SK-N-SH treated with all-trans-retinoic acid at 6 μM for 48 hours (cell line): ENCODE measurements around the gene CDC42EP1.

Experiments used
- ATAC-seq: fragments of 200-7000 bp; cut with Tn5 transposase; 3 replicates; pipeline ENCODE4 v1.9.1; 2020; ENCODE audit warnings: mild to moderate bottlenecking, moderate library complexity
- ARNTL ChIP-seq: fragments of 450-650 bp; formaldehyde crosslinking; IDR thresholded peaks from 2 replicates; pipeline ENCODE4 v1.5.0; 2020; ENCODE audit warnings: low read depth, mild to moderate bottlenecking, moderate library complexity, borderline replicate concordance
- BACH2 ChIP-seq: fragments of 250-450 bp; sonication (Bioruptor Pico); IDR thresholded peaks from 2 replicates; pipeline ENCODE4 v1.9.0; 2021; ENCODE audit warnings: mild to moderate bottlenecking, borderline replicate concordance
- CREB5 ChIP-seq: fragments of 250-450 bp; sonication (Bioruptor Pico); IDR thresholded peaks from 2 replicates; pipeline ENCODE4 v1.5.1; 2020; ENCODE audit warnings: low read depth, mild to moderate bottlenecking, moderate library complexity
- CSDC2 ChIP-seq: fragments of 250-450 bp; sonication (Bioruptor Pico); IDR thresholded peaks from 2 replicates; pipeline ENCODE4 v1.5.0; 2020; ENCODE audit warnings: mild to moderate bottlenecking, moderate library complexity
- CSRNP3 ChIP-seq: fragments of 250-450 bp; sonication (Bioruptor Pico); IDR thresholded peaks from 2 replicates; pipeline ENCODE4 v1.5.1; 2021; ENCODE audit warnings: mild to moderate bottlenecking, moderate library complexity
- ESRRG ChIP-seq: fragments of 250-450 bp; sonication (Bioruptor Pico); IDR thresholded peaks from 2 replicates; pipeline ENCODE4 v1.6.1; 2021; ENCODE audit warnings: mild to moderate bottlenecking
- GLIS3 ChIP-seq: fragments of 250-450 bp; sonication (Bioruptor Pico); IDR thresholded peaks from 2 replicates; pipeline ENCODE4 v1.5.0; 2020; ENCODE audit warnings: mild to moderate bottlenecking, moderate library complexity
- ISL1 ChIP-seq: fragments of 250-450 bp; sonication (Bioruptor Pico); IDR thresholded peaks from 2 replicates; pipeline ENCODE4 v2.1.2; 2022; ENCODE audit warnings: mild to moderate bottlenecking, moderate library complexity
- OSR1 ChIP-seq: fragments of 250-450 bp; sonication (Bioruptor Pico); IDR thresholded peaks from 2 replicates; pipeline ENCODE4 v1.8.0; 2022; ENCODE audit warnings: moderate library complexity, mild to moderate bottlenecking, inconsistent platforms
- PATZ1 ChIP-seq: fragments of 250-450 bp; sonication (Bioruptor Pico); IDR thresholded peaks from 2 replicates; pipeline ENCODE4 v1.8.0; 2020; ENCODE audit warnings: mild to moderate bottlenecking, moderate library complexity, borderline replicate concordance
- RARB ChIP-seq: fragments of 250-450 bp; sonication (Bioruptor Pico); IDR thresholded peaks from 2 replicates; pipeline ENCODE4 v1.8.0; 2021; ENCODE audit warnings: mild to moderate bottlenecking, moderate library complexity
- SNAI2 ChIP-seq: fragments of 250-450 bp; sonication (Bioruptor Pico); IDR thresholded peaks from 2 replicates; pipeline ENCODE4 v1.5.0; 2020; ENCODE audit warnings: mild to moderate bottlenecking, moderate library complexity
- TCF4 ChIP-seq: fragments of 250-450 bp; sonication (Bioruptor Pico); IDR thresholded peaks from 2 replicates; pipeline ENCODE4 v1.8.0; 2021; ENCODE audit warnings: mild to moderate bottlenecking, moderate library complexity, borderline replicate concordance
- TOX ChIP-seq: fragments of 250-450 bp; sonication (Bioruptor Pico); IDR thresholded peaks from 2 replicates; pipeline ENCODE4 v1.8.0; 2021; ENCODE audit warnings: mild to moderate bottlenecking, moderate library complexity, borderline replicate concordance
- TSHZ2 ChIP-seq: fragments of 250-450 bp; sonication (Bioruptor Pico); IDR thresholded peaks from 2 replicates; pipeline ENCODE4 v1.5.0; 2020; ENCODE audit warnings: mild to moderate bottlenecking, moderate library complexity
- ZC3H10 ChIP-seq: fragments of 250-450 bp; sonication (Bioruptor Pico); IDR thresholded peaks from 2 replicates; pipeline ENCODE4 v1.5.1; 2021; ENCODE audit warnings: mild to moderate bottlenecking, moderate library complexity
- ZFP3 ChIP-seq: fragments of 250-450 bp; sonication (Bioruptor Pico); IDR thresholded peaks from 2 replicates; pipeline ENCODE4 v1.5.0; 2020; ENCODE audit warnings: mild to moderate bottlenecking, moderate library complexity
- ZFP30 ChIP-seq: fragments of 450-650 bp; formaldehyde crosslinking; IDR thresholded peaks from 2 replicates; pipeline ENCODE4 v1.5.0; 2022; ENCODE audit warnings: mild to moderate bottlenecking, moderate library complexity
- ZNF565 ChIP-seq: fragments of 450-650 bp; formaldehyde crosslinking; conservative IDR thresholded peaks from 2 replicates; pipeline ENCODE4 v1.5.0; 2020; ENCODE audit warnings: low read depth, mild to moderate bottlenecking, moderate library complexity
- ZNF70 ChIP-seq: fragments of 450-650 bp; formaldehyde crosslinking; IDR thresholded peaks from 2 replicates; pipeline ENCODE4 v1.5.0; 2020; ENCODE audit warnings: mild to moderate bottlenecking, moderate library complexity
- ZNF8 ChIP-seq: fragments of 450-650 bp; formaldehyde crosslinking; IDR thresholded peaks from 2 replicates; pipeline ENCODE4 v1.5.0; 2020; ENCODE audit warnings: mild to moderate bottlenecking, moderate library complexity
- TF ChIP-seq, protein P1 (sequence below): fragments of 250-450 bp; sonication (Bioruptor Pico); IDR thresholded peaks from 2 replicates; pipeline ENCODE4 v1.8.0; 2021; ENCODE audit warnings: low read depth, mild to moderate bottlenecking, moderate library complexity, borderline replicate concordance

The CDC42EP1 gene

GRCh38 chr22:37571258-37571991, 11.1 kb downstream of the CDC42EP1 start:
- ATAC-seq: peak; percentile 58
- TF ChIP-seq ESRRG (no peak), CSDC2 (CRISPR knock-in tag) (no peak), RARB (no peak)
- TF ChIP-seq, all 23 proteins: peak for 0

DNA sequence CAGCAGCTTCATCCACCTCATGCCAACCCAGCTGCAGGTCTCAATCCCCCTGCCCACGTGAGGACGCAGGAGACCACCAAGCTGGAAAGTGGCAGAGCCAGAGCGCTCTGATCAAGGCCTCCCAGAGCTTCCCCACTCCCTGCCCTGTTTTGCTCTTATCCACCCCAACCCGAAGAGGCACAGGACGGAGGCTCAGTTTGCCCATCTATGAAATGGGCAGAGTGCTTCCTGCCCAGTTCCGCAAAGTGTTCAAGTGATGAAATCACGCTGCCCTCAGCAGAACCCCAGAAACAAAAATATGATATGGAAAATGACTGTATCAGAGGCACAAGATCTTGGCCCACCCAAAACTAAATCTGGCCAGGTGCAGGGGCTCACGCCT, 11.7 kb downstream of the CDC42EP1 start:
- TF ChIP-seq BACH2 (CRISPR knock-in tag): no peak
- no peak for TF ChIP-seq ZFP3
- no peak for TF ChIP-seq ZNF70 (CRISPR knock-in tag)
- TF ChIP-seq, protein P1, sequence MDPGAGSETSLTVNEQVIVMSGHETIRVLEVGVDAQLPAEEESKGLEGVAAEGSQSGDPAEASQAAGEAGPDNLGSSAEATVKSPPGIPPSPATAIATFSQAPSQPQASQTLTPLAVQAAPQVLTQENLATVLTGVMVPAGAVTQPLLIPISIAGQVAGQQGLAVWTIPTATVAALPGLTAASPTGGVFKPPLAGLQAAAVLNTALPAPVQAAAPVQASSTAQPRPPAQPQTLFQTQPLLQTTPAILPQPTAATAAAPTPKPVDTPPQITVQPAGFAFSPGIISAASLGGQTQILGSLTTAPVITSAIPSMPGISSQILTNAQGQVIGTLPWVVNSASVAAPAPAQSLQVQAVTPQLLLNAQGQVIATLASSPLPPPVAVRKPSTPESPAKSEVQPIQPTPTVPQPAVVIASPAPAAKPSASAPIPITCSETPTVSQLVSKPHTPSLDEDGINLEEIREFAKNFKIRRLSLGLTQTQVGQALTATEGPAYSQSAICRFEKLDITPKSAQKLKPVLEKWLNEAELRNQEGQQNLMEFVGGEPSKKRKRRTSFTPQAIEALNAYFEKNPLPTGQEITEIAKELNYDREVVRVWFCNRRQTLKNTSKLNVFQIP: no peak
- no peak for TF ChIP-seq ZNF565 (CRISPR knock-in tag)
- no peak for TF ChIP-seq RARB
- TF ChIP-seq ARNTL (CRISPR knock-in tag): no peak
- no peak for TF ChIP-seq ESRRG
- TF ChIP-seq GLIS3: no peak
- no peak for TF ChIP-seq ZC3H10 (CRISPR knock-in tag)
- TF ChIP-seq OSR1 (CRISPR knock-in tag): no peak
- TF ChIP-seq PATZ1: no peak
- TF ChIP-seq ZFP30 (CRISPR knock-in tag): no peak
- no peak for TF ChIP-seq TCF4 (CRISPR knock-in tag)
- TF ChIP-seq TSHZ2 (CRISPR knock-in tag): no peak
- TF ChIP-seq SNAI2: no peak
- no peak for TF ChIP-seq CSRNP3 (CRISPR knock-in tag)
- ATAC-seq: no peak

DNA sequence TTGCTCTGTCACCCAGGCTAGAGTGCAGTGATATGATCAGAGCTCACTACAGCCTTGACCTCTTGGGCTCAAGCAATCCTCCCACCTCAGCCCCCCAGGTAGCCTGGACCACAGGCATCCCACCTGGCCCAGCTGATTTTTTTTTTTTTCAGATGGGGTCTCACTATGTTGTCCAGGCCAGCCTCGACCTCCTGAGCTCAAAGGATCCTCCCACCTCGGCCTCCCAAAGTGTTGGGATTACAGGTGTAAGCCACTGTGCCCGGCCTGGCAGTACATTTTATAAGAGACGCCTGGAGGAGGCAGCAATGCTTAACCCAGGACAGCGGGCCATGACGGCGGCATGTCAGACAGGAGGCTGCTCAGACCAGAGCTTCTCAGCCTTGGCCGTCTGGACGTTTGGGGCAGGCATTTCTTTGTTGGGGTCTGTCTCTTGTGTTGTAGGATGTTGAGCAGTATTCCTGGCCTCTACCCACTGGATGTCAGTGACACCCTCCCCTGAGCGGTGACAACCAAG, 15.3 kb downstream of the CDC42EP1 start:
- TF ChIP-seq ZNF565 (CRISPR knock-in tag) (no peak), CSRNP3 (CRISPR knock-in tag) (no peak), TSHZ2 (CRISPR knock-in tag) (no peak), ZNF70 (CRISPR knock-in tag) (no peak), ZFP3 (no peak), ZFP30 (CRISPR knock-in tag) (no peak), ISL1 (CRISPR knock-in tag) (no peak), ZNF8 (CRISPR knock-in tag) (no peak), GLIS3 (no peak), SNAI2 (no peak), ARNTL (CRISPR knock-in tag) (no peak), OSR1 (CRISPR knock-in tag) (no peak), RARB (no peak), TCF4 (CRISPR knock-in tag) (no peak), TOX (no peak), CREB5 (CRISPR knock-in tag) (no peak), CSDC2 (CRISPR knock-in tag) (no peak), BACH2 (CRISPR knock-in tag) (no peak)
- ATAC-seq: no peak
